ENCODE data around the gene PHTF1.

PHTF1 gene

DNA sequence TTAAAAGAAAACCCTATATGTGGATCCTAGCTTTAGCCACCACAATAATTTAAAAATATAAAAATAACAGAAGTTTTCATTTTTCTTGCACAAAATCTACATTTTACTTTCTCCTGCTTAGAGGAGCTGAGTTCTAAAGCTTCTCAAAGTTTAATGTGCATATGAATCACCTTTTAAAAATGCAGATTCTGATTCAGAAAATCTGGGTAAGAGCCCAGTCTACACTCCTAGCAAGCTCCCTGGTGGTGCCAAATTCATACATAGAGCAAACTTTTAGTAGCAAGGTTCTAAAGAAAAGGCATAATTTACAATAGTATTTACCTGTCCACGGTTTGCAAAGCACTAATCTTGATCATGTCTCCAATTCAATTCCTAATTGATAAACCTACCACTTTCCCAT lies 33.7 kb upstream of the PHTF1 start:
- no peaks in the 10 kb centered on the region for H3K9me2 ChIP-seq (replicated peaks; ENCODE audit: control insufficient read depth, low read length)
- H3F3A ChIP-seq (ENCODE audit: control insufficient read depth, insufficient read depth): 0 out of 2 replicates have a peak, but pooled peaks cover 2% of the 10 kb centered on the region
- TF ChIP-seq, protein P1, sequence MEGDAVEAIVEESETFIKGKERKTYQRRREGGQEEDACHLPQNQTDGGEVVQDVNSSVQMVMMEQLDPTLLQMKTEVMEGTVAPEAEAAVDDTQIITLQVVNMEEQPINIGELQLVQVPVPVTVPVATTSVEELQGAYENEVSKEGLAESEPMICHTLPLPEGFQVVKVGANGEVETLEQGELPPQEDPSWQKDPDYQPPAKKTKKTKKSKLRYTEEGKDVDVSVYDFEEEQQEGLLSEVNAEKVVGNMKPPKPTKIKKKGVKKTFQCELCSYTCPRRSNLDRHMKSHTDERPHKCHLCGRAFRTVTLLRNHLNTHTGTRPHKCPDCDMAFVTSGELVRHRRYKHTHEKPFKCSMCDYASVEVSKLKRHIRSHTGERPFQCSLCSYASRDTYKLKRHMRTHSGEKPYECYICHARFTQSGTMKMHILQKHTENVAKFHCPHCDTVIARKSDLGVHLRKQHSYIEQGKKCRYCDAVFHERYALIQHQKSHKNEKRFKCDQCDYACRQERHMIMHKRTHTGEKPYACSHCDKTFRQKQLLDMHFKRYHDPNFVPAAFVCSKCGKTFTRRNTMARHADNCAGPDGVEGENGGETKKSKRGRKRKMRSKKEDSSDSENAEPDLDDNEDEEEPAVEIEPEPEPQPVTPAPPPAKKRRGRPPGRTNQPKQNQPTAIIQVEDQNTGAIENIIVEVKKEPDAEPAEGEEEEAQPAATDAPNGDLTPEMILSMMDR (IDR thresholded peaks at IDR 0.05; ENCODE audit: low read depth, low read length, poor library complexity, severe bottlenecking): no peak
- no peak for TF ChIP-seq EZH2phosphoT487 (IDR thresholded peaks at IDR 0.05; ENCODE audit: borderline replicate concordance, low read length)
- no peaks in the 10 kb centered on the region for H3K9me3 ChIP-seq (ENCODE audit: control insufficient read depth, insufficient read depth, low read length)
- peaks cover 79% of the 10 kb centered on the region for H3K79me2 ChIP-seq (ENCODE audit: control insufficient read depth, low read length)
- H3K27me3 ChIP-seq (ENCODE audit: control insufficient read depth, low read length): no peaks in the 10 kb centered on the region
- H3K4me3 ChIP-seq (ENCODE audit: low read length): no peak overlapping the region
- H3K36me3 ChIP-seq (ENCODE audit: control insufficient read depth, low read length): peaks cover 66% of the 10 kb centered on the region
- peaks cover 5% of the 10 kb centered on the region; the same call in 1 of the 2 replicates for H3K4me1 ChIP-seq (ENCODE audit: control insufficient read depth, low read length)
- H4K20me1 ChIP-seq (ENCODE audit: control insufficient read depth, insufficient read depth, low read depth, low read length): peaks cover 4% of the 10 kb centered on the region
- no peak overlapping the region for H3K27ac ChIP-seq (ENCODE audit: low read depth, low read length)
- no peak overlapping the region for H3K4me2 ChIP-seq (ENCODE audit: low read length)

DNA sequence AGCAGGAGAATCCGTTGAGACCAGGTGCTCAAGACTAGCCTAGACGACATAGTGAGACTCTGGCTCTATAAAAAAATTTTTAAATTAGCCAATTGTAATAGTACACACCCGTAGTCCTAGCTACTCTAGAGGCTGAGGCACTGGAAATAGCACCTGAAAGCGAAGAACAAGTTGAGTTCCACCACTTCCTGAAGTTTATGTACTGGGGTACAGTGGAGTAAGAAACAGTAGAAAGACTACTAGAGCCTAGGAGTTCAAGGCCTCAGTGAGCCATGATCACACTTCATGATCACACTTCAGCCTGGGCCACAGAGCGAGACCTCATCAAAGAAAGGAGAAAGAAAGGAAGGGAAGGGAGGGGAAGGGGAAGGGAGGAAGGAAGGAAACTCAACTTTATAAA lies 33.2 kb upstream of the PHTF1 start:
- H4K20me1 ChIP-seq (ENCODE audit: control insufficient read depth, insufficient read depth, low read depth, low read length): peaks cover 4% of the 10 kb centered on the region; the same call in 1 of the 2 replicates
- H3K9me2 ChIP-seq (replicated peaks; ENCODE audit: control insufficient read depth, low read length): no peaks in the 10 kb centered on the region
- peaks cover 5% of the 10 kb centered on the region; the same call in 1 of the 2 replicates for H3K4me1 ChIP-seq (ENCODE audit: control insufficient read depth, low read length)
- TF ChIP-seq, protein P1 (IDR thresholded peaks at IDR 0.05; ENCODE audit: low read depth, low read length, poor library complexity, severe bottlenecking): no peak
- TF ChIP-seq EZH2phosphoT487 (IDR thresholded peaks at IDR 0.05; ENCODE audit: borderline replicate concordance, low read length): no peak
- H3F3A ChIP-seq (ENCODE audit: control insufficient read depth, insufficient read depth): 0 out of 2 replicates have a peak, but pooled peaks cover 2% of the 10 kb centered on the region
- H3K4me3 ChIP-seq (ENCODE audit: low read length): no peak overlapping the region
- no peak overlapping the region for H3K27ac ChIP-seq (ENCODE audit: low read depth, low read length)
- no peak overlapping the region for H3K4me2 ChIP-seq (ENCODE audit: low read length)
- H3K79me2 ChIP-seq (ENCODE audit: control insufficient read depth, low read length): peaks cover 79% of the 10 kb centered on the region
- no peaks in the 10 kb centered on the region for H3K9me3 ChIP-seq (ENCODE audit: control insufficient read depth, insufficient read depth, low read length)
- peaks cover 61% of the 10 kb centered on the region for H3K36me3 ChIP-seq (ENCODE audit: control insufficient read depth, low read length)
- no peaks in the 10 kb centered on the region for H3K27me3 ChIP-seq (ENCODE audit: control insufficient read depth, low read length)

DNA sequence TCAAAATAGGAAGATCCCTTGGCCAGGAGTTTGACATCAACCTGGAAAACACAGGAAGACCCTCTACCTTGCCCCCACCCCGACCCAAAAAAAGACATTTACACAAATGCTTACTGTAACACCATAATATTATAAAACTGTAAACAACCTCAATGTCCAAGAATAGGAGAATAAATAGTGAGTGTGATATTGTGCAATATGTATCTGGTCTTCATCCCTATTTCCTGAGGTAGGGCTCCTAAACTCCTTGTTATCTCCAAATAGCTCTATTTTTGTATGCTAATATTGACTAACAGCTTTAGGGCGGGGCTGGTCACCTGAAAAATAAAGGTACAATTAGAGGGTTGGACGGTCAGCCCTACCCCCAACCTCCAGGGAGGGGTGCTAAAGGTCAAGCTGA lies 29.5 kb upstream of the PHTF1 start:
- Histone ChIP-seq H3K4me2 (ENCODE audit: low read length) (no peak overlapping the region), H3K27me3 (ENCODE audit: control insufficient read depth, low read length) (no peaks in the 10 kb centered on the region), H3K4me3 (ENCODE audit: low read length) (no peak overlapping the region), H3K36me3 (ENCODE audit: control insufficient read depth, low read length) (peaks cover 40% of the 10 kb centered on the region), H3K27ac (ENCODE audit: low read depth, low read length) (no peak overlapping the region), H3F3A (ENCODE audit: control insufficient read depth, insufficient read depth) (peaks cover 9% of the 10 kb centered on the region; the same call in 1 of the 2 replicates), H3K4me1 (ENCODE audit: control insufficient read depth, low read length) (peaks cover 14% of the 10 kb centered on the region), H3K9me2 (replicated peaks; ENCODE audit: control insufficient read depth, low read length) (no peaks in the 10 kb centered on the region), H3K9me3 (ENCODE audit: control insufficient read depth, insufficient read depth, low read length) (no peaks in the 10 kb centered on the region), H3K79me2 (ENCODE audit: control insufficient read depth, low read length) (peaks cover 88% of the 10 kb centered on the region), H4K20me1 (ENCODE audit: control insufficient read depth, insufficient read depth, low read depth, low read length) (peaks cover 10% of the 10 kb centered on the region; the same call in 1 of the 2 replicates)
- TF ChIP-seq, protein P1 (IDR thresholded peaks at IDR 0.05; ENCODE audit: low read depth, low read length, poor library complexity, severe bottlenecking): no peak
- TF ChIP-seq EZH2phosphoT487 (IDR thresholded peaks at IDR 0.05; ENCODE audit: borderline replicate concordance, low read length): no peak
